Mucosa of stomach (tissue), 1 donor: ENCODE data around the gene ACHE.

Experiments used
- H3K27me3 ChIP-seq: one replicate; pipeline ENCODE4 v1.7.0; 2013; ENCODE audit warnings: mild to moderate bottlenecking, low read length; ENCODE audit not compliant: control insufficient read depth, insufficient read depth
- H3K36me3 ChIP-seq: one replicate; pipeline ENCODE4 v1.7.0; 2013; ENCODE audit warnings: low read length; ENCODE audit not compliant: control insufficient read depth, insufficient read depth
- H3K4me1 ChIP-seq: one replicate; pipeline ENCODE4 v1.7.0; 2013; ENCODE audit warnings: mild to moderate bottlenecking, low read length; ENCODE audit not compliant: control insufficient read depth, insufficient read depth
- H3K4me3 ChIP-seq: one replicate; pipeline ENCODE4 v1.7.0; 2013; ENCODE audit warnings: low read length
- H3K9ac ChIP-seq: one replicate; pipeline ENCODE4 v1.7.0; 2013; ENCODE audit warnings: mild to moderate bottlenecking, low read length, moderate library complexity
- H3K9me3 ChIP-seq: one replicate; pipeline ENCODE4 v1.7.0; 2013; ENCODE audit warnings: mild to moderate bottlenecking, low read length, moderate library complexity; ENCODE audit not compliant: control insufficient read depth
- donor health status: Pancreatic carcinoma.

Gene ACHE

DNA sequence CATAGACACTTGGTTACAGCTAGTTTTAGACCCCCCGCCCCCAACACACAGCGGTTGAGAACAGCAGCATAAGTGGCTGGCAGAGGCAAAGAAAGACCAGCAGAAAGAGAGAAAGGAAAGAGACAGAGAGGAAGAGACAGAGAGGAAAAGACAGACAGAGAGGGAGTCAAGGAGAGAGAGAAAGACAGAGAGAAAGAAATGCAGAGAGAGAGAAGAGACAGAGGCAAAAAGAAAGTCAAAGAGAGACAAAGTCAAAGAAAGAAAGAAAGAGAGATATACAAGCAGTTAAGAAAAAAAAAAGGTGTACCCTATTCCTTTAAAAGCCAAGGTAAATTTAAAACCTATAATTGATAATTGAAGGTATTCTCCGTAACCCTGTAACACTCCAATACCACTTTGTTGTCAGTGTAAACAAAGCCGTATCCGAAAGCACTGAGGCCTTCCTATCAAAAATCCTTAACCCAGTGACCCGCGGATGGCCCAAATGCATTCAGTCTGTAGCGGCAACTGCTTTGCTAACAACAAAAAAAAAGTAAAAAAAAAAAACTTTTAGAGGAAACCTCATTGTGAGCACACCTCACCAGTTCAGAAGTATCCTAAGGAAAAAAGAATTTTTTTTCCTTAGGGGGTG, 55.1 kb downstream of the ACHE start:
- no peak overlapping the region for H3K9ac ChIP-seq
- no peak overlapping the region for H3K4me3 ChIP-seq
- no peaks in the 10 kb centered on the region for H3K36me3 ChIP-seq
- H3K27me3 ChIP-seq: no peaks in the 10 kb centered on the region
- H3K9me3 ChIP-seq: no peaks in the 10 kb centered on the region
- peaks cover 18% of the 10 kb centered on the region for H3K4me1 ChIP-seq
